HG02973 (cell line): ENCODE measurements around the gene CDH18.
"Not testable (repeated sequence)": the region's sequence is repeated elsewhere in the genome, so short reads cannot be mapped to it uniquely, and the experiment has no call there.

Experiments used
- ATAC-seq: cut with Tn5 transposase; IDR thresholded peaks from one replicate; pipeline ENCODE4 v1.9.1; 2021; ENCODE audit warnings: moderate library complexity; ENCODE audit not compliant: unreplicated experiment

CDH18 gene

GRCh38 chr5:19862711-19863110 lies 125.3 kb downstream of the CDH18 start:
- ATAC-seq: no peak

GRCh38 chr5:19859020-19859419 lies 129.0 kb downstream of the CDH18 start:
- ATAC-seq: no peak

GRCh38 chr5:19855931-19856330 lies 132.1 kb downstream of the CDH18 start:
- no peak for ATAC-seq

- ATAC-seq: no peak
These were observed 132.5 kb downstream of the CDH18 start for GRCh38 chr5:19855453-19855852.

GRCh38 chr5:19855031-19855430 lies 133.0 kb downstream of the CDH18 start:
- no peak for ATAC-seq

GRCh38 chr5:19853616-19854240 lies 134.3 kb downstream of the CDH18 start:
- no peak for ATAC-seq

GRCh38 chr5:19837536-19838174 lies 150.3 kb downstream of the CDH18 start:
- ATAC-seq: no peak

GRCh38 chr5:19835442-19835841 lies 152.6 kb downstream of the CDH18 start:
- ATAC-seq: no peak

- not testable (repeated sequence) for ATAC-seq
These were observed 175.3 kb downstream of the CDH18 start for GRCh38 chr5:19812720-19813119.

- ATAC-seq: no peak
These were observed 181.2 kb downstream of the CDH18 start for GRCh38 chr5:19806756-19807155.

- ATAC-seq: no peak
These were observed 185.3 kb downstream of the CDH18 start for GRCh38 chr5:19802686-19803085.

GRCh38 chr5:19795218-19795617 lies 192.8 kb downstream of the CDH18 start:
- no peak for ATAC-seq

GRCh38 chr5:19790829-19791466 lies 197.1 kb downstream of the CDH18 start:
- no peak for ATAC-seq

- no peak for ATAC-seq
These were observed 205.4 kb downstream of the CDH18 start for GRCh38 chr5:19782566-19782965.

- ATAC-seq: no peak
These were observed 210.6 kb downstream of the CDH18 start for GRCh38 chr5:19777363-19777762.

- not testable (repeated sequence) for ATAC-seq
These were observed 211.1 kb downstream of the CDH18 start for GRCh38 chr5:19776886-19777285.

GRCh38 chr5:19771174-19771835 lies 216.7 kb downstream of the CDH18 start:
- ATAC-seq: no peak

GRCh38 chr5:19770396-19770795 lies 217.6 kb downstream of the CDH18 start:
- no peak for ATAC-seq

GRCh38 chr5:19767987-19768386 lies 220.0 kb downstream of the CDH18 start:
- ATAC-seq: no peak

- no peak for ATAC-seq
These were observed 234.4 kb downstream of the CDH18 start for GRCh38 chr5:19753579-19753978.

GRCh38 chr5:19751326-19751725 lies 236.7 kb downstream of the CDH18 start:
- no peak for ATAC-seq

- ATAC-seq: no peak
These were observed 242.8 kb downstream of the CDH18 start for GRCh38 chr5:19745247-19745646.
